H1 (cell line): ENCODE results near the gene PHKA2. TPM values are rescaled to one million over a fixed set of nuclear protein-coding genes. Genes with fewer than 3 reads are reported as not detected.

Experiments
- CTCF ChIA-PET: fragments of 300-600 bp; sonication (Branson Sonifier 250); formaldehyde crosslinking; loops from one replicate; lab custom pipeline; 2021; ENCODE audit not compliant: partially characterized antibody; lab: Charles Lee
- POLR2A ChIA-PET: fragments of 300-600 bp; sonication (Branson Sonifier 250); formaldehyde crosslinking; loops from one replicate; lab custom pipeline; 2021; ENCODE audit warnings: inconsistent platforms; ENCODE audit not compliant: partially characterized antibody; lab: Charles Lee
- DNase-seq, 2 experiments: peaks; one replicate each; pipeline versions ENCODE4 v3.0.0 to v3.0.0-alpha.2; 2010 to 2022; ENCODE audit warnings: low spot score in 2 of 2, low read depth in 1 of 2, mixed read lengths in 1 of 2
- FAIRE-seq: peaks from 2 replicates; lab custom pipeline; 2011; peaks lifted over from hg19 to GRCh38; lab: Jason Lieb, UNC
- H2AFZ ChIP-seq: 2 replicates; pipeline ENCODE4 v1.8.1; 2012; ENCODE audit warnings: low read length, inconsistent platforms
- H2AK5ac ChIP-seq: 2 replicates; pipeline ENCODE4 v1.6.1; 2013; ENCODE audit warnings: low read depth, low read length
- H2BK120ac ChIP-seq: replicated peaks from 2 replicates; pipeline ENCODE3; 2013; ENCODE audit warnings: low read depth, low read length, inconsistent platforms
- H2BK12ac ChIP-seq: 2 replicates; pipeline ENCODE4 v1.6.1; 2013; ENCODE audit warnings: low read depth, low read length
- H2BK15ac ChIP-seq: 2 replicates; pipeline ENCODE4 v1.6.1; 2013; ENCODE audit warnings: low read length
- H2BK20ac ChIP-seq: 2 replicates; pipeline ENCODE4 v1.6.1; 2013; ENCODE audit warnings: low read length
- H2BK5ac ChIP-seq: 2 replicates; pipeline ENCODE4 v1.6.1; 2013; ENCODE audit warnings: low read depth, low read length
- H3K14ac ChIP-seq: 2 replicates; pipeline ENCODE4 v1.6.1; 2013; ENCODE audit warnings: inconsistent platforms; ENCODE audit not compliant: insufficient read length
- H3K18ac ChIP-seq: 2 replicates; pipeline ENCODE4 v1.6.1; 2013; ENCODE audit warnings: low read length; ENCODE audit errors: extremely low read depth
- H3K23ac ChIP-seq: 2 replicates; pipeline ENCODE4 v1.6.1; 2013; ENCODE audit warnings: inconsistent platforms; ENCODE audit not compliant: insufficient read length
- H3K23me2 ChIP-seq: 2 replicates; pipeline ENCODE4 v1.6.1; 2013; ENCODE audit warnings: low read depth, low read length
- H3K27ac ChIP-seq: 2 replicates; pipeline ENCODE4 v1.6.1; 2011; ENCODE audit warnings: low read depth, low read length, inconsistent platforms
- H3K27me3 ChIP-seq, 4 experiments: replicated peaks in 1 of 4; 1 replicate in 1 of 4; 2 replicates in 3 of 4; pipeline versions ENCODE4 v1.6.1 to v1.8.1; 2011 to 2013; ENCODE audit warnings: low read length in 3 of 4, mild to moderate bottlenecking in 3 of 4, inconsistent platforms in 2 of 4, mixed read lengths in 2 of 4, moderate library complexity in 1 of 4; ENCODE audit not compliant: control insufficient read depth in 3 of 4, insufficient read depth in 3 of 4; ENCODE audit errors: extremely low read depth in 1 of 4
- H3K36me3 ChIP-seq, 4 experiments: 2 replicates each; pipeline versions ENCODE4 v1.6.1 to v1.8.1; 2011 to 2013; ENCODE audit warnings: mild to moderate bottlenecking in 4 of 4, low read length in 3 of 4, moderate library complexity in 2 of 4, control low read depth in 1 of 4, inconsistent platforms in 1 of 4; ENCODE audit not compliant: insufficient read depth in 4 of 4, control insufficient read depth in 2 of 4
- H3K4ac ChIP-seq: replicated peaks from 2 replicates; pipeline ENCODE3; 2013; ENCODE audit warnings: low read length, low read depth, mixed read lengths, inconsistent platforms; ENCODE audit not compliant: insufficient read length
- H3K4me1 ChIP-seq, 4 experiments: replicated peaks in 1 of 4; 1 replicate in 1 of 4; 2 replicates in 3 of 4; pipeline versions ENCODE4 v1.6.1 to v1.8.1; 2011 to 2013; ENCODE audit warnings: low read length in 3 of 4, inconsistent platforms in 2 of 4, mixed read lengths in 1 of 4; ENCODE audit not compliant: insufficient read depth in 4 of 4, control insufficient read depth in 3 of 4
- H3K4me2 ChIP-seq, 2 experiments: 2 replicates each; pipeline versions ENCODE4 v1.6.1 to v1.8.1; 2011 to 2013; ENCODE audit warnings: low read depth in 2 of 2, low read length in 2 of 2, control low read depth in 1 of 2, inconsistent platforms in 1 of 2, mild to moderate bottlenecking in 1 of 2; ENCODE audit not compliant: insufficient read depth in 1 of 2
- H3K4me3 ChIP-seq, 4 experiments: fragments of 200-600, 300-600 bp in 1 of 4; sonication (generic), shearing (Covaris generic), sonication (Bioruptor Twin) in 1 of 4; 2 replicates each; pipeline versions ENCODE4 v1.5.1 to v1.8.1; 2011 to 2016; ENCODE audit warnings: low read length in 4 of 4, low read depth in 3 of 4, control low read depth in 2 of 4, inconsistent platforms in 2 of 4, mild to moderate bottlenecking in 2 of 4, mixed read lengths in 1 of 4, moderate library complexity in 1 of 4; ENCODE audit not compliant: insufficient read depth in 2 of 4; ENCODE audit errors: extremely low read depth in 1 of 4
- H3K56ac ChIP-seq: replicated peaks from 2 replicates; pipeline ENCODE3; 2013; ENCODE audit warnings: low read depth, mild to moderate bottlenecking, mixed read lengths, low read length, inconsistent platforms; ENCODE audit not compliant: insufficient read length
- H3K79me1 ChIP-seq: 2 replicates; pipeline ENCODE4 v1.6.1; 2013; ENCODE audit warnings: low read depth, low read length, control low read depth
- H3K79me2 ChIP-seq, 2 experiments: 2 replicates each; pipeline versions ENCODE4 v1.6.1 to v1.8.1; 2012 to 2013; ENCODE audit warnings: low read length in 2 of 2, mild to moderate bottlenecking in 2 of 2, inconsistent platforms in 1 of 2; ENCODE audit not compliant: insufficient read depth in 2 of 2, control insufficient read depth in 1 of 2
- H3K9ac ChIP-seq, 4 experiments: replicated peaks in 1 of 4; 1 replicate in 1 of 4; 2 replicates in 3 of 4; pipeline versions ENCODE4 v1.6.1 to v1.8.1; 2011 to 2013; ENCODE audit warnings: low read depth in 3 of 4, low read length in 3 of 4, control low read depth in 2 of 4, mild to moderate bottlenecking in 2 of 4, moderate library complexity in 2 of 4, inconsistent platforms in 1 of 4; ENCODE audit errors: extremely low read depth in 1 of 4
- H3K9me3 ChIP-seq, 2 experiments: 2 replicates each; pipeline versions ENCODE4 v1.6.1 to v1.8.1; 2012 to 2013; ENCODE audit warnings: mild to moderate bottlenecking in 2 of 2, moderate library complexity in 2 of 2, control low read depth in 1 of 2, inconsistent platforms in 1 of 2, low read depth in 1 of 2, low read length in 1 of 2, mixed read lengths in 1 of 2; ENCODE audit not compliant: insufficient read depth in 2 of 2
- H4K20me1 ChIP-seq, 2 experiments: replicated peaks in 1 of 2; 2 replicates each; pipeline versions ENCODE3 to v1.8.1; 2011 to 2013; ENCODE audit warnings: inconsistent platforms in 2 of 2, low read length in 2 of 2, mild to moderate bottlenecking in 1 of 2; ENCODE audit not compliant: insufficient read depth in 2 of 2, control insufficient read depth in 1 of 2
- H4K5ac ChIP-seq: 2 replicates; pipeline ENCODE4 v1.6.1; 2013; ENCODE audit warnings: low read length, low read depth, mixed read lengths, inconsistent platforms; ENCODE audit not compliant: insufficient read length
- H4K8ac ChIP-seq: 2 replicates; pipeline ENCODE4 v1.8.0; 2013; ENCODE audit warnings: mild to moderate bottlenecking, moderate library complexity, low read length, inconsistent platforms; ENCODE audit not compliant: insufficient read depth; ENCODE audit errors: extremely low read depth
- H4K91ac ChIP-seq: replicated peaks from 2 replicates; pipeline ENCODE3; 2013; ENCODE audit warnings: low read length, mixed read lengths, inconsistent platforms; ENCODE audit not compliant: insufficient read length
- CHD2 ChIP-seq: IDR thresholded peaks from 2 replicates; pipeline ENCODE4 v1.6.1; 2012; ENCODE audit warnings: low read length, improper control_type of control experiment
- ZNF274 ChIP-seq: IDR thresholded peaks from 2 replicates; pipeline ENCODE4 v1.7.0; 2012; ENCODE audit warnings: low read length, borderline replicate concordance; ENCODE audit errors: extremely low read depth
- WGBS, 2 experiments: shearing (Covaris generic) in 1 of 2; methylation state at CpG; one replicate each; pipeline versions ENCODE4 v1.1.6 to v1.1.7; 2013 to 2015; ENCODE audit warnings: low lambda C conversion rate in 2 of 2, mixed read lengths in 2 of 2, inconsistent platforms in 1 of 2, low coverage in 1 of 2, missing lambda C conversion rate in 1 of 2; ENCODE audit not compliant: insufficient replicate concordance in 2 of 2, insufficient coverage in 1 of 2, insufficient read length in 1 of 2; ENCODE audit errors: extremely low coverage in 1 of 2, missing lambda C conversion rate in 1 of 2; 5-methylcytosine and 5-hydroxymethylcytosine counted together
- polyA plus RNA-seq, 7 experiments: library from polyadenylated mRNA; depleted of rRNA in 3 of 7; stranded (reverse) in 5 of 7; unstranded in 2 of 7; fragments of >200 nt in 5 of 7; fragments of 200-250 nt in 2 of 7; gene quantifications; 1 replicate in 5 of 7; 2 replicates in 1 of 7; 4 replicates in 1 of 7; pipeline versions ENCODE4 v1.2.1 to v1.2.3, GENCODE V29; 2011 to 2013; ENCODE audit warnings: missing spikeins in 2 of 7, mixed read lengths in 2 of 7
- total RNA-seq: library from RNA; stranded (reverse); fragmentation: NEBNext Ultra II Directional; extraction: Animal tissue kit (Norgen Biotek cat#: 25700); gene quantifications from 2 replicates; pipeline ENCODE4 v1.2.1, GENCODE V29; 2021

The PHKA2 gene
- total and polyA plus RNA-seq, 2 of the 8 experiments (the other 6 are each of a cell fraction or from before 2014, with no cell fraction given), result 28.1 to 35.8 TPM

- no peak overlapping the region for H3K18ac ChIP-seq
- H3K23ac ChIP-seq, result no peak overlapping the region
- H4K20me1 ChIP-seq, result no peaks in the 10 kb centered on the region
- H3K79me1 ChIP-seq, result no peaks in the 10 kb centered on the region
- no peak overlapping the region for H4K91ac ChIP-seq
- H3K23me2 ChIP-seq, result no peaks in the 10 kb centered on the region
- H3K4ac ChIP-seq, result no peak overlapping the region
- TF ChIP-seq ZNF274 (no peak), CHD2 (no peak)
- H3K4me1 ChIP-seq, result no peaks in the 10 kb centered on the region; a peak in 1 of 7 replicates
- no peak overlapping the region for H3K56ac ChIP-seq
- H3K27me3 ChIP-seq, result no peaks in the 10 kb centered on the region
- WGBS, 2 experiments, result 95% methylated on average over 19 of the region's 27 CpGs; no CpG with 5 or more reads in 1 of the 2 experiments
- no peak overlapping the region for H2AFZ ChIP-seq
- H3K79me2 ChIP-seq, result no peaks in the 10 kb centered on the region
- POLR2A ChIA-PET, result no interaction called here
- no peak overlapping the region for H3K14ac ChIP-seq
- no peaks in the 10 kb centered on the region for H3K9me3 ChIP-seq
- H2AK5ac ChIP-seq, result no peak overlapping the region
- H3K36me3 ChIP-seq, result no peaks in the 10 kb centered on the region
- no peak overlapping the region for H2BK120ac ChIP-seq
- H3K27ac ChIP-seq, result no peak overlapping the region
- H2BK20ac ChIP-seq, result no peak overlapping the region
- H2BK12ac ChIP-seq, result no peak overlapping the region
- DNase-seq (no peak), FAIRE-seq (no peak)
- no peak overlapping the region for H2BK5ac ChIP-seq
- no peak overlapping the region for H3K4me2 ChIP-seq
- H3K4me3 ChIP-seq, result no peak overlapping the region
- H4K5ac ChIP-seq, result no peak overlapping the region
- no peak overlapping the region for H2BK15ac ChIP-seq
- H3K9ac ChIP-seq, result no peak overlapping the region
- CTCF ChIA-PET, result interaction anchor here (0.7 kb wide), 1 partner anchor 258 kb away, joined by 4 read pairs; no protein-coding TSS in a partner anchor
- no peak overlapping the region for H4K8ac ChIP-seq
Observed at GRCh38 chrX:18874560-18875255, 109.2 kb downstream of the PHKA2 start.
